ENCODE measurements around the gene ADM. TPM values are rescaled to one million over a fixed set of nuclear protein-coding genes. Genes with fewer than 3 reads are reported as not detected.
A peak's percentile ranks its signal among the peaks of the same experiment; 100 is the strongest.

ADM gene
- 100 to 1,000 TPM in 1 of 4 donors, 10 to 100 TPM in 3; 40.4 to 194 (median 57.7) TPM for total RNA-seq

GRCh38 chr11:10304495-10305261, at the start of gene ADM:
Gene ADM (plus strand): TSS chr11:10305073. CDS start chr11:10305701, 628 bp downstream.
- Histone ChIP-seq H3K4me1 (peaks cover 35 to 54% of the 10 kb centered on the region in 2 donors), H3K36me3 (no peaks in the 10 kb centered on the region), H3K9me3 (no peaks in the 10 kb centered on the region), H3K4me3 (peak within 1 kb of the TSS; percentile 77 to 92 (median 88)), H3K27me3 (peaks cover 0 to 5% (median 0%) of the 10 kb centered on the region in 3 donors), H3K27ac (peak within 1 kb of the TSS; percentile 85 to 93 (median 89))
- in situ Hi-C loops (cut with MboI; ENCODE audit: low sequenced_read_pairs in 4 of 4), result loop anchor here (5.0 to 25.0 kb wide), 6 partner anchors 92 to 542 kb away; no protein-coding TSS in a partner anchor
- ATAC-seq (peak; percentile 17 to 18), DNase-seq (peak; percentile 78 to 88)
- TF ChIP-seq POLR2A (IDR thresholded peaks at IDR 0.05) (peak; percentile 93 to 97), CTCF (IDR thresholded peaks at IDR 0.05 in 4 of 5, conservative IDR thresholded peaks at IDR 0.05 in 1 of 5) (peak; percentile 59 to 85 (median 82))
- intact Hi-C loops (cut with DNase I; ENCODE audit: low total_unique reads), result loop anchor here (5.0 to 10.0 kb wide), 7 partner anchors 63 to 690 kb away; no protein-coding TSS in a partner anchor

GRCh38 chr11:10255388-10256125, 49.3 kb upstream of the ADM start:
- H3K27me3 ChIP-seq, result no peaks in the 10 kb centered on the region
- TF ChIP-seq CTCF (IDR thresholded peaks at IDR 0.05 in 4 of 5, conservative IDR thresholded peaks at IDR 0.05 in 1 of 5), result no peak
- no peak for TF ChIP-seq POLR2A (IDR thresholded peaks at IDR 0.05)
- DNase-seq, result no peak
- no peak overlapping the region for H3K4me3 ChIP-seq
- intact Hi-C loops (cut with DNase I; ENCODE audit: low total_unique reads), result no loop called here
- no peak overlapping the region for H3K27ac ChIP-seq
- in situ Hi-C loops (cut with MboI; ENCODE audit: low sequenced_read_pairs in 4 of 4), result no loop called here
- H3K36me3 ChIP-seq, result no peaks in the 10 kb centered on the region
- H3K9me3 ChIP-seq, result no peaks in the 10 kb centered on the region
- ATAC-seq, result no peak
- H3K4me1 ChIP-seq, result peaks cover 3 to 9% of the 10 kb centered on the region in 2 donors

GRCh38 chr11:10257478-10257877, 47.4 kb upstream of the ADM start:
- in situ Hi-C loops (cut with MboI; ENCODE audit: low sequenced_read_pairs in 4 of 4) (no loop called here), intact Hi-C loops (cut with DNase I; ENCODE audit: low total_unique reads) (no loop called here)
- H3K4me3 ChIP-seq, result no peak overlapping the region
- DNase-seq (no peak), ATAC-seq (no peak)
- H3K9me3 ChIP-seq, result no peaks in the 10 kb centered on the region
- H3K27me3 ChIP-seq, result no peaks in the 10 kb centered on the region
- H3K4me1 ChIP-seq, result peaks cover 3 to 9% of the 10 kb centered on the region in 2 donors
- TF ChIP-seq CTCF (IDR thresholded peaks at IDR 0.05 in 4 of 5, conservative IDR thresholded peaks at IDR 0.05 in 1 of 5) (no peak), POLR2A (IDR thresholded peaks at IDR 0.05) (no peak)
- H3K36me3 ChIP-seq, result no peaks in the 10 kb centered on the region
- no peak overlapping the region for H3K27ac ChIP-seq

- Histone ChIP-seq H3K4me3 (no peak overlapping the region), H3K36me3 (no peaks in the 10 kb centered on the region), H3K4me1 (no peaks in the 10 kb centered on the region), H3K27ac (no peak overlapping the region), H3K27me3 (no peaks in the 10 kb centered on the region), H3K9me3 (no peaks in the 10 kb centered on the region)
- ATAC-seq (no peak), DNase-seq (no peak)
- intact Hi-C loops (cut with DNase I; ENCODE audit: low total_unique reads), result no loop called here
- in situ Hi-C loops (cut with MboI; ENCODE audit: low sequenced_read_pairs in 4 of 4), result no loop called here
- TF ChIP-seq POLR2A (IDR thresholded peaks at IDR 0.05) (no peak), CTCF (IDR thresholded peaks at IDR 0.05 in 4 of 5, conservative IDR thresholded peaks at IDR 0.05 in 1 of 5) (no peak)
Measured at GRCh38 chr11:10261821-10262220, 43.1 kb upstream of the ADM start.
